Loucy (cell line): ENCODE data around the gene PDE2A.

ENCODE experiments used
- CTCF ChIP-seq: fragments of 200-600 bp; sonication (generic); conservative IDR thresholded peaks from 2 replicates; pipeline ENCODE4 v1.5.1; 2014; ENCODE audit warnings: mild to moderate bottlenecking, antibody characterized with exemption, low read length
- EZH2phosphoT487 ChIP-seq: fragments of 200-600 bp; IDR thresholded peaks from 2 replicates; pipeline ENCODE4 v1.6.1; 2018; ENCODE audit warnings: antibody characterized with exemption, mild to moderate bottlenecking, moderate library complexity, borderline replicate concordance

GRCh38 chr11:72647882-72648281 lies 26.3 kb downstream of the PDE2A start:
- TF ChIP-seq CTCF = no peak
- TF ChIP-seq EZH2phosphoT487 = no peak
